AG09309 (cell line): Measurements from ENCODE around the gene BTNL3.

ENCODE experiments used
- DNase-seq: peaks from one replicate; pipeline ENCODE4 v3.0.0-alpha.2; 2010; ENCODE audit warnings: low read depth
- H3K4me3 ChIP-seq: 2 replicates; pipeline ENCODE4 v1.5.1; 2011; ENCODE audit warnings: mild to moderate bottlenecking, low read depth, low read length, moderate library complexity; ENCODE audit not compliant: control insufficient read depth
- TF ChIP-seq, protein P1 (sequence below): IDR thresholded peaks from 2 replicates; pipeline ENCODE4 v1.5.1; 2011; ENCODE audit warnings: mild to moderate bottlenecking, low read depth, low read length, inconsistent platforms; ENCODE audit not compliant: insufficient read depth, control insufficient read depth; ENCODE audit errors: missing control alignments

BTNL3 gene, protein sequence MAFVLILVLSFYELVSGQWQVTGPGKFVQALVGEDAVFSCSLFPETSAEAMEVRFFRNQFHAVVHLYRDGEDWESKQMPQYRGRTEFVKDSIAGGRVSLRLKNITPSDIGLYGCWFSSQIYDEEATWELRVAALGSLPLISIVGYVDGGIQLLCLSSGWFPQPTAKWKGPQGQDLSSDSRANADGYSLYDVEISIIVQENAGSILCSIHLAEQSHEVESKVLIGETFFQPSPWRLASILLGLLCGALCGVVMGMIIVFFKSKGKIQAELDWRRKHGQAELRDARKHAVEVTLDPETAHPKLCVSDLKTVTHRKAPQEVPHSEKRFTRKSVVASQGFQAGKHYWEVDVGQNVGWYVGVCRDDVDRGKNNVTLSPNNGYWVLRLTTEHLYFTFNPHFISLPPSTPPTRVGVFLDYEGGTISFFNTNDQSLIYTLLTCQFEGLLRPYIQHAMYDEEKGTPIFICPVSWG

DNA sequence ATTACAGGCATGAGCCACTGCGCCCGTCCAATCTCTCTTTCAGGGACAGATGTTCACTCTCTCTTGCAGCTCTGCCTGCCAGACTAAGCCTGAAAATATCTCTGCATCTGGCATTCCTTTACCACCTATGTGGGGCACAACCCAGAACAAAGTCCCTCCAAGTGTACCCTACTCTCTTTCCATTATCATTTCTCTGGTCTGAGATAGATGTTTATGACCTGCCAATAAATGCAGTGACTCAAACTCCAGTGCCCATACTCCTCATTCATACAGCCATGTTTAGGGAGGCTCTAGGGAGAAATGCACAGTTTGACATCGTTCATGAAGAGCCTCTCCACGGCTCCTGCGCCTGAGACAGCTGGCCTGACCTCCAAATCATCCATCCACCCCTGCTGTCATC, at the start of gene BTNL3:
Gene BTNL3 (plus strand): TSS at position 255 of the 400 bp plus-strand sequence. CDS start 183 bp downstream, outside the sequence.
- TF ChIP-seq, protein P1, sequence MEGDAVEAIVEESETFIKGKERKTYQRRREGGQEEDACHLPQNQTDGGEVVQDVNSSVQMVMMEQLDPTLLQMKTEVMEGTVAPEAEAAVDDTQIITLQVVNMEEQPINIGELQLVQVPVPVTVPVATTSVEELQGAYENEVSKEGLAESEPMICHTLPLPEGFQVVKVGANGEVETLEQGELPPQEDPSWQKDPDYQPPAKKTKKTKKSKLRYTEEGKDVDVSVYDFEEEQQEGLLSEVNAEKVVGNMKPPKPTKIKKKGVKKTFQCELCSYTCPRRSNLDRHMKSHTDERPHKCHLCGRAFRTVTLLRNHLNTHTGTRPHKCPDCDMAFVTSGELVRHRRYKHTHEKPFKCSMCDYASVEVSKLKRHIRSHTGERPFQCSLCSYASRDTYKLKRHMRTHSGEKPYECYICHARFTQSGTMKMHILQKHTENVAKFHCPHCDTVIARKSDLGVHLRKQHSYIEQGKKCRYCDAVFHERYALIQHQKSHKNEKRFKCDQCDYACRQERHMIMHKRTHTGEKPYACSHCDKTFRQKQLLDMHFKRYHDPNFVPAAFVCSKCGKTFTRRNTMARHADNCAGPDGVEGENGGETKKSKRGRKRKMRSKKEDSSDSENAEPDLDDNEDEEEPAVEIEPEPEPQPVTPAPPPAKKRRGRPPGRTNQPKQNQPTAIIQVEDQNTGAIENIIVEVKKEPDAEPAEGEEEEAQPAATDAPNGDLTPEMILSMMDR: no peak
- DNase-seq: no peak
- H3K4me3 ChIP-seq: no peak within 1 kb of the TSS

DNA sequence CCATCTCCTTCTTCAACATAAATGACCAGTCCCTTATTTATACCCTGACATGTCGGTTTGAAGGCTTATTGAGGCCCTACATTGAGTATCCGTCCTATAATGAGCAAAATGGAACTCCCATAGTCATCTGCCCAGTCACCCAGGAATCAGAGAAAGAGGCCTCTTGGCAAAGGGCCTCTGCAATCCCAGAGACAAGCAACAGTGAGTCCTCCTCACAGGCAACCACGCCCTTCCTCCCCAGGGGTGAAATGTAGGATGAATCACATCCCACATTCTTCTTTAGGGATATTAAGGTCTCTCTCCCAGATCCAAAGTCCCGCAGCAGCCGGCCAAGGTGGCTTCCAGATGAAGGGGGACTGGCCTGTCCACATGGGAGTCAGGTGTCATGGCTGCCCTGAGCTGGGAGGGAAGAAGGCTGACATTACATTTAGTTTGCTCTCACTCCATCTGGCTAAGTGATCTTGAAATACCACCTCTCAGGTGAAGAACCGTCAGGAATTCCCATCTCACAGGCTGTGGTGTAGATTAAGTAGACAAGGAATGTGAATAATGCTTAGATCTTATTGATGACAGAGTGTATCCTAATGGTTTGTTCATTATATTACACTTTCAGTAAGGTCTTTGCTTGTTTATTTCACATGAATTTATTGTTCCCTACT, 38.2 kb upstream of the BTNL3 start:
- no peak for DNase-seq
- no peak overlapping the region for H3K4me3 ChIP-seq
- TF ChIP-seq, protein P1: no peak

DNA sequence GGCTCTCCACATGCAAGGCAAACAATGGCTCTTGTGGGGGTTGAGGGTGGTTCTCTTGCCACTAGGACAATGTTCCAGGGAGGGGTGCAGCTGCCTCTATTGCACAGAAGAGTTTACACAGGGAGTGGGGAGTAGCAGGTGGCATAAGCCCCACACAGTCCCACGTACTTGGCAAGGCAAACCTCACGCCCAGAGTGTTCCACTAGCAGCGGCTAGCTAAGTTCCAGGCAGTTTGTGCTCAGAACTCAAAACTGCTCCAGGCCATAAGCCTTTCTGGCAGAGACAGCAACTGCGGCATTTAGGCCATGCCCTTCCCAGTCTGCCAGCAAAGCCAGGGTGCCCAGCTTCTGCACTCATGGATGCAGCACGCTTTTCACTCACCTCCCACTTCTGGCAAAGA, 29.0 kb upstream of the BTNL3 start:
- no peak for DNase-seq
- no peak overlapping the region for H3K4me3 ChIP-seq
- TF ChIP-seq, protein P1: no peak

DNA sequence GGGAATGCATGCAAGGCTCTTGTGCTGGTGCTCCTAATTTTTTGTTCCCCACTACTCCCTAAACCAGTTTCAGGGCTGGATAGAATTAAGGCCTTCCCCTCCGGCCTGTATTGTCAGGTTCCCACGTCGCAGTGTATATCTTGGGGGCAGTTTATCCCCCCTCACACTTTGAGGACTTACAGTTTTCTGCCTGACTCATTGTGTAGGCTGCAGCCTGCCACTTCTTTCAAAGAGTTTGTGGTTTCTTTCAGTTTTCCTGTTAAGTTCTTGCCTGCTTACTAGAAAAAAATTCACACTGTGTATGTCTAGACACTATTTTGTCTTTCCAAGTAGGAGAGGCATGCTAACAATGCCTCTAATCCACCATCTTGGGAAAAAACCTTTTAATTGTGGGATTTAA, 28.4 kb upstream of the BTNL3 start:
- DNase-seq: no peak
- no peak overlapping the region for H3K4me3 ChIP-seq
- TF ChIP-seq, protein P1: no peak

DNA sequence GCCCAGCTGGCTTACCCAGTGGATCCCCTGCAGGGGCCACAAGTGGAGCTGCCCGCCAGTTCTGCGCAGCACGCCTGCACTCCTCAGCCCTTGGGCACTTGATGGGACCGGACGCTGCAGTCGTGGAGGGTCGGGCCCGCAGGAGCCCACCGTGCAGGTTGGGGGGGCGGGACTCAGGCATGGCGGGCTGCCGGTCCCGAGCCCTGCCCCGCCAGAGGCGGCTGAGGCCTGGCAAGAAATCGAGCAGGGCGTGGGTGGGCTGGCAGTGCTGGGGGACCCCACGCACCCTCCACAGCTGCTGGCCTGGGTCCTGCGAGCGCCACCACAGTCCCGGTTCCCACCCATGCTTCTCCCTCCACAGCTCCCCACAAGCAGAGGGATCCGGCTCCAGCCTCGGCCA, 19.2 kb upstream of the BTNL3 start:
- TF ChIP-seq, protein P1: no peak
- no peak for DNase-seq
- no peak overlapping the region for H3K4me3 ChIP-seq

DNA sequence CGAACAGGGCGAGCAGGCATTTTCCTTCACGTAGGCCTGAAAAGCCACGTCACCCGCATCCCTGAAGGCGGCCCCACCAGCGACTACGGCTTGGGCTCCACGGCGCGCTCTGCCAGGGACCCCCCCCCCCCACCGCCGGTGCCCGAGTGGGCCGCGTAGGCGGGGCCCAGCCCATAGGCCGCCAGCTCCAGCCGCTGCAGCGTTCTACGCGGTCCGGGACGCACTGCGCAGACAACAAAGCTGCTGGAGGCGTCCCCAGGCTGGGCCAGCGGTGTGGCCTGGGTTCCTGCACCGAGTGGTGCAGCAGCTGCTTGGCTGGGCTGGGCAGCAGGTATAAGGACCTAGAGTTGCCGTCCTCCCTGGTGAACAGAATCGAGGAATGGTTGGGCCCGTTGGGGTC, 18.3 kb upstream of the BTNL3 start:
- DNase-seq: no peak
- TF ChIP-seq, protein P1: no peak
- H3K4me3 ChIP-seq: no peak overlapping the region
